H9 (cell line): ENCODE results near the gene SLC38A1. TPM values are rescaled to one million over a fixed set of nuclear protein-coding genes. Genes with fewer than 3 reads are reported as not detected.

Experiments used
- DNase-seq: peaks from one replicate; pipeline ENCODE4 v3.0.0-alpha.2; 2017
- H2AFZ ChIP-seq: one replicate; pipeline ENCODE4 v1.6.1; 2013; ENCODE audit warnings: mild to moderate bottlenecking, low read length, control low read depth, moderate library complexity
- H2AK5ac ChIP-seq: 2 replicates; pipeline ENCODE4 v1.6.1; 2013; ENCODE audit warnings: low read length, control low read depth, mixed read lengths; ENCODE audit not compliant: insufficient read length
- H2BK120ac ChIP-seq: one replicate; pipeline ENCODE4 v1.6.1; 2013; ENCODE audit warnings: low read depth, mild to moderate bottlenecking, low read length, control low read depth, inconsistent platforms; ENCODE audit not compliant: poor library complexity, severe bottlenecking
- H2BK12ac ChIP-seq: 2 replicates; pipeline ENCODE4 v1.6.1; 2013; ENCODE audit warnings: low read length, control low read depth, mixed read lengths, low read depth; ENCODE audit not compliant: insufficient read length
- H2BK15ac ChIP-seq: 2 replicates; pipeline ENCODE4 v1.6.1; 2013; ENCODE audit warnings: low read depth, low read length, control low read depth
- H2BK20ac ChIP-seq: one replicate; pipeline ENCODE4 v1.6.1; 2013; ENCODE audit warnings: low read depth, mild to moderate bottlenecking, low read length, control low read depth, inconsistent platforms; ENCODE audit not compliant: poor library complexity, severe bottlenecking
- H2BK5ac ChIP-seq: 2 replicates; pipeline ENCODE4 v1.6.1; 2013; ENCODE audit warnings: low read length, control low read depth, mixed read lengths; ENCODE audit not compliant: insufficient read length
- H3K14ac ChIP-seq: 2 replicates; pipeline ENCODE4 v1.6.1; 2013; ENCODE audit warnings: low read length, control low read depth; ENCODE audit not compliant: insufficient read depth
- H3K18ac ChIP-seq: 2 replicates; pipeline ENCODE4 v1.6.1; 2013; ENCODE audit warnings: low read depth, mild to moderate bottlenecking, mixed read lengths, low read length, control low read depth; ENCODE audit not compliant: insufficient read length
- H3K23ac ChIP-seq: 2 replicates; pipeline ENCODE4 v1.6.1; 2013; ENCODE audit warnings: low read length, control low read depth, mixed read lengths, low read depth; ENCODE audit not compliant: insufficient read length
- H3K23me2 ChIP-seq: 2 replicates; pipeline ENCODE4 v1.6.1; 2013; ENCODE audit warnings: low read depth, mild to moderate bottlenecking, mixed read lengths, low read length, control low read depth; ENCODE audit not compliant: insufficient read length, poor library complexity, severe bottlenecking
- H3K27ac ChIP-seq: 2 replicates; pipeline ENCODE4 v1.5.1; 2013; ENCODE audit warnings: low read length, control low read depth, mixed read lengths, low read depth; ENCODE audit not compliant: insufficient read length
- H3K27me3 ChIP-seq: 2 replicates; pipeline ENCODE4 v1.6.1; 2013; ENCODE audit warnings: low read length, control low read depth, inconsistent platforms; ENCODE audit not compliant: insufficient read depth
- H3K4ac ChIP-seq: 2 replicates; pipeline ENCODE4 v1.6.1; 2013; ENCODE audit warnings: low read depth, mild to moderate bottlenecking, control low read depth, inconsistent platforms, low read length, moderate library complexity
- H3K4me1 ChIP-seq: 2 replicates; pipeline ENCODE4 v1.6.1; 2013; ENCODE audit warnings: low read length, control low read depth, inconsistent platforms; ENCODE audit not compliant: insufficient read depth
- H3K4me2 ChIP-seq: 2 replicates; pipeline ENCODE4 v1.6.1; 2013; ENCODE audit warnings: low read length, control low read depth, mixed read lengths; ENCODE audit not compliant: insufficient read length, insufficient read depth
- H3K56ac ChIP-seq: 2 replicates; pipeline ENCODE4 v1.6.1; 2013; ENCODE audit warnings: low read depth, mild to moderate bottlenecking, mixed read lengths, low read length, control low read depth; ENCODE audit not compliant: insufficient read length
- H3K79me1 ChIP-seq: 2 replicates; pipeline ENCODE4 v1.6.1; 2013; ENCODE audit warnings: low read depth, mild to moderate bottlenecking, moderate library complexity, low read length, control low read depth, inconsistent platforms; ENCODE audit not compliant: insufficient read depth, poor library complexity, severe bottlenecking
- H3K79me2 ChIP-seq: 2 replicates; pipeline ENCODE4 v1.6.1; 2013; ENCODE audit warnings: low read length, control low read depth, inconsistent platforms; ENCODE audit not compliant: insufficient read depth
- H3K9ac ChIP-seq: 2 replicates; pipeline ENCODE4 v1.6.1; 2013; ENCODE audit warnings: low read length, control low read depth, mixed read lengths; ENCODE audit not compliant: insufficient read length; ENCODE audit errors: extremely low read depth
- H3K9me3 ChIP-seq: one replicate; pipeline ENCODE4 v1.6.1; 2013; ENCODE audit warnings: low read depth, low read length, inconsistent platforms; ENCODE audit not compliant: control insufficient read depth
- H3T11ph ChIP-seq: one replicate; pipeline ENCODE4 v1.6.1; 2013; ENCODE audit warnings: mild to moderate bottlenecking, low read length, control low read depth, inconsistent platforms
- H4K20me1 ChIP-seq: one replicate; pipeline ENCODE4 v1.6.1; 2013; ENCODE audit not compliant: control insufficient read depth, insufficient read length, insufficient read depth
- H4K5ac ChIP-seq: 2 replicates; pipeline ENCODE4 v1.6.1; 2013; ENCODE audit warnings: low read depth, mild to moderate bottlenecking, mixed read lengths, low read length, control low read depth; ENCODE audit not compliant: insufficient read length
- H4K8ac ChIP-seq: replicated peaks from 2 replicates; pipeline ENCODE4 v1.6.1; 2013; ENCODE audit warnings: low read length, control low read depth, mixed read lengths, low read depth; ENCODE audit not compliant: insufficient read length
- H4K91ac ChIP-seq: 2 replicates; pipeline ENCODE4 v1.6.1; 2013; ENCODE audit warnings: low read depth, mild to moderate bottlenecking, moderate library complexity, mixed read lengths, low read length, control low read depth; ENCODE audit not compliant: insufficient read length
- H3K27ac Mint-ChIP-seq, 3 experiments: 2 replicates in 2 of 3; 3 replicates in 1 of 3; pipeline ENCODE4 v1.8.0; 2020 to 2021; ENCODE audit warnings: mixed read lengths in 3 of 3, mild to moderate bottlenecking in 1 of 3, moderate library complexity in 1 of 3
- H3K27me3 Mint-ChIP-seq: 2 replicates; pipeline ENCODE4 v1.8.0; 2021; ENCODE audit warnings: low read depth, mild to moderate bottlenecking, moderate library complexity, mixed read lengths
- H3K36me3 Mint-ChIP-seq, 3 experiments: 2 replicates in 2 of 3; 3 replicates in 1 of 3; pipeline ENCODE4 v1.8.0; 2020 to 2021; ENCODE audit warnings: low read depth in 3 of 3, mixed read lengths in 3 of 3; ENCODE audit not compliant: insufficient read depth in 1 of 3
- H3K4me1 Mint-ChIP-seq, 2 experiments: 2 replicates each; pipeline ENCODE4 v1.8.0; 2020; ENCODE audit warnings: mixed read lengths in 2 of 2
- H3K4me3 Mint-ChIP-seq, 2 experiments: 2 replicates in 1 of 2; 3 replicates in 1 of 2; pipeline ENCODE4 v1.8.0; 2020 to 2021; ENCODE audit warnings: mild to moderate bottlenecking in 2 of 2, mixed read lengths in 2 of 2, moderate library complexity in 1 of 2
- H3K9me3 Mint-ChIP-seq, 2 experiments: 2 replicates in 1 of 2; 3 replicates in 1 of 2; pipeline ENCODE4 v1.8.0; 2020; ENCODE audit warnings: mild to moderate bottlenecking in 2 of 2, mixed read lengths in 2 of 2, moderate library complexity in 1 of 2
- CTCF ChIP-seq: fragments of 200-600 bp; sonication (generic); conservative IDR thresholded peaks from 3 replicates; pipeline ENCODE4 v1.8.0; 2021; ENCODE audit warnings: antibody characterized with exemption, mild to moderate bottlenecking
- WGBS: extraction: QIAGEN DNeasy Blood & Tissue Kit; methylation state at CpG from one replicate; pipeline ENCODE4 v1.1.7; 2013; ENCODE audit warnings: missing lambda C conversion rate, low lambda C conversion rate, mixed read lengths; ENCODE audit not compliant: insufficient read length; ENCODE audit errors: extremely low coverage; 5-methylcytosine and 5-hydroxymethylcytosine counted together
- total RNA-seq: library from RNA; stranded (reverse); gene quantifications from 2 replicates; pipeline ENCODE4 v1.2.1, GENCODE V29; 2021

The SLC38A1 gene
- total RNA-seq, 1 experiment from 2014 or later: 216 TPM

- Mint-ChIP-seq H3K9me3 (no peaks in the 10 kb centered on the region), H3K27ac (no peak overlapping the region), H3K4me3 (no peak overlapping the region), H3K4me1 (peaks cover 6 to 8% of the 10 kb centered on the region in 2 experiments; a peak in 3 of 4 replicates), H3K27me3 (no peaks in the 10 kb centered on the region), H3K36me3 (no peaks in the 10 kb centered on the region)
- Histone ChIP-seq H3K79me2 (no peaks in the 10 kb centered on the region), H3K23ac (no peak overlapping the region), H3K27ac (no peak overlapping the region), H2BK120ac (no peak overlapping the region), H4K91ac (no peak overlapping the region), H3K9me3 (no peaks in the 10 kb centered on the region), H2BK12ac (no peak overlapping the region), H2BK20ac (no peak overlapping the region), H2BK15ac (no peak overlapping the region), H3K56ac (no peak overlapping the region), H4K20me1 (no peaks in the 10 kb centered on the region), H2AK5ac (no peak overlapping the region), H3T11ph (no peak overlapping the region), H3K4ac (no peak overlapping the region), H3K18ac (no peak overlapping the region), H3K9ac (no peak overlapping the region), H3K79me1 (no peaks in the 10 kb centered on the region), H3K4me2 (no peak overlapping the region), H4K8ac (no peak overlapping the region), H4K5ac (no peak overlapping the region), H3K14ac (no peak overlapping the region), H3K27me3 (no peaks in the 10 kb centered on the region), H2BK5ac (no peak overlapping the region), H3K4me1 (no peaks in the 10 kb centered on the region), H3K23me2 (no peaks in the 10 kb centered on the region), H2AFZ (no peak overlapping the region)
- no peak for DNase-seq
- no CpG with 5 or more reads among the region's 5 CpGs for WGBS
- TF ChIP-seq CTCF: no peak
Observed at GRCh38 chr12:46148327-46149078, 120.3 kb downstream of the SLC38A1 start.
